Retinal pigment epithelial cell (primary cell): ENCODE results near the gene PRICKLE3.
"Not testable (repeated sequence)": the region's sequence is repeated elsewhere in the genome, so short reads cannot be mapped to it uniquely, and the experiment has no call there.

ENCODE experiments used
- DNase-seq: peaks from one replicate; pipeline ENCODE4 v3.0.0-alpha.2; 2010; ENCODE audit warnings: low read depth
- H3K4me3 ChIP-seq: 2 replicates; pipeline ENCODE4 v1.5.1; 2011; ENCODE audit warnings: mild to moderate bottlenecking, low read length, control low read depth, moderate library complexity
- TF ChIP-seq, protein P1 (sequence below): conservative IDR thresholded peaks from 2 replicates; pipeline ENCODE4 v1.5.1; 2011; ENCODE audit warnings: low read depth, low read length, control low read depth, inconsistent platforms

PRICKLE3 gene

DNA sequence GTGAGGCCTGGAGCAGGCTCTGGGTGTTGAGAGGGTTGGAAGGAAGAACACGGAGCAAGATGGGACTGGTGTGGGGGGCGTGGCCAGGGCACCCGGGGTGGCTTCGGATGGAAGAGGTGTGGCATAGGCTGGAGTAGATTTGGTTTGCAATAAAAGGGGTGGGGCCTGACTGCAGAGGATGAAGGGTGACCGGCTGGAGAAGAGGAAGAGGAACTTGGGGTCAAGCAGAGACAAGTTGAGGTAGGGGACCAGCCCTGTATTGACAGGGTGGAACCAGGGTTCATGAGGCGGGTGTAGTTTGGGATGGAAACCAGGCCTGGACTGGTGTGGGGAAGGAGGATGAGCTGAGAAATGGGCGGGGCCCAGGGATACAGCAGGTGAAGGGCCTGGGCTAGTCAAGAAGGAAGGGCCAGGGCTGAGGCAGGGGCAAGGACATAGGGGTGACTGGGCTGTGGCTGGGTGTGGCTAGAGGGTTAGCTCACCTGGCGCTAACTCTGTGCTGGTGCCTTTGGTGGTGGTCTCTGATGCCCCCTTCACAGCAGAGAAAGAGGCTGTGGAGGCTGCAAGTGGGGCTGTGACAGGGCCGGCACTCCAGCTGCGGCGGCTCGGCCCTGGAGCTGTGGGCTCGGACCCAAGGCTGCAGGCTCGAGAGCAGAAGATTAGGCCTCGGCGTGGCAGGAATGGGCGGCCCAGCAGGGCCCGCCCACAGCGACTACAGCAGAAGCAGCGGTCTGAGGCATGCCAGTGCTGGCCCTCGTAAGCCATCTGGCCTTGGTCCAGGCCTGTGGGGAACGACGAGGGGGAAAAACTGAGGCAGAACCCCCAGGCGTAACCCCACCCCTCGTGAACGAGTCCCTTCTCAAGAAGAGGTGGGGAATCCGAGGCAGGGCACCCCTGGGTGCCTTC, 9.5 kb downstream of the PRICKLE3 start:
- DNase-seq: no peak
- H3K4me3 ChIP-seq: no peak overlapping the region
- TF ChIP-seq, protein P1, sequence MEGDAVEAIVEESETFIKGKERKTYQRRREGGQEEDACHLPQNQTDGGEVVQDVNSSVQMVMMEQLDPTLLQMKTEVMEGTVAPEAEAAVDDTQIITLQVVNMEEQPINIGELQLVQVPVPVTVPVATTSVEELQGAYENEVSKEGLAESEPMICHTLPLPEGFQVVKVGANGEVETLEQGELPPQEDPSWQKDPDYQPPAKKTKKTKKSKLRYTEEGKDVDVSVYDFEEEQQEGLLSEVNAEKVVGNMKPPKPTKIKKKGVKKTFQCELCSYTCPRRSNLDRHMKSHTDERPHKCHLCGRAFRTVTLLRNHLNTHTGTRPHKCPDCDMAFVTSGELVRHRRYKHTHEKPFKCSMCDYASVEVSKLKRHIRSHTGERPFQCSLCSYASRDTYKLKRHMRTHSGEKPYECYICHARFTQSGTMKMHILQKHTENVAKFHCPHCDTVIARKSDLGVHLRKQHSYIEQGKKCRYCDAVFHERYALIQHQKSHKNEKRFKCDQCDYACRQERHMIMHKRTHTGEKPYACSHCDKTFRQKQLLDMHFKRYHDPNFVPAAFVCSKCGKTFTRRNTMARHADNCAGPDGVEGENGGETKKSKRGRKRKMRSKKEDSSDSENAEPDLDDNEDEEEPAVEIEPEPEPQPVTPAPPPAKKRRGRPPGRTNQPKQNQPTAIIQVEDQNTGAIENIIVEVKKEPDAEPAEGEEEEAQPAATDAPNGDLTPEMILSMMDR: no peak

DNA sequence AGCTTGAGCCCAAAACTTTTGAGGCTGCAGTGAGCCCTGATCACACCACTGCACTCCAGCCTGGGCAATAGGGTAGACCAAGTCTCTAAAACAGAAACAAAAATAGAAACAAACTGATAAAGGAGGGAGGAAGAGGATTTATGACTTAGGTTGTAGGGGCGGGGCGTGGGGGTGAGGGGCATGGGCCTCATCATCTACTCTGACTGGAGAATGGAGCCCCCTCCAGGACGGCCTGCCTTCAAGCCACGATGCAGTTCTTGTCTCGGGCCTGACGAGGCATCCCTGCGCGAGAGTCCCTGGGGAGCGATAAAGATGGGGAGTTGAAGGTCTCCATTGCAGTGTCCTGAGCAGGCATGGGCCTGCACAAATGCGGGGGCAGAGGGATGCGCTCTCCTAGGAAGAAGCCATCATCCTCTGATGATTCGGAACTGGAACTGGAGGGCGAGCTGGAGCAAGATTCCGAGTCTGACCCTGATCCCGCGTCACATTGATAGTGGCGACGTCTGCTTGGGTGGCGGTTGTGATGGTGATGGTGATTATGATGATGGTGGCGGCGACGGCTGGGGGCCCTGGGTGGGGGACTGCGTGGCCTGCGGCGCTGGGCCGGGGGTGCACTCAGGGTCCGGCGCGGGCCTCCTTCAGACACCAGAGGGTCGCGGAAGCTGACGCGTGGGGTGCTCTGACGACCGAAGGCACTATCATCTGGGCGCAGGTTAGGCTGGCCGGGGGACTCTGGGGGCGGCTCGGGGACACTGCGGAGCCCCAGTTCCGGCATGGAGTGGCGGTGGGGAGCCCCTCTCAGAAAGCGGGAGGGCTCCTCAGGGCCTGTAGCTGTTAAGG, 10.5 kb downstream of the PRICKLE3 start:
- H3K4me3 ChIP-seq: no peak overlapping the region
- TF ChIP-seq, protein P1: no peak
- no peak for DNase-seq

DNA sequence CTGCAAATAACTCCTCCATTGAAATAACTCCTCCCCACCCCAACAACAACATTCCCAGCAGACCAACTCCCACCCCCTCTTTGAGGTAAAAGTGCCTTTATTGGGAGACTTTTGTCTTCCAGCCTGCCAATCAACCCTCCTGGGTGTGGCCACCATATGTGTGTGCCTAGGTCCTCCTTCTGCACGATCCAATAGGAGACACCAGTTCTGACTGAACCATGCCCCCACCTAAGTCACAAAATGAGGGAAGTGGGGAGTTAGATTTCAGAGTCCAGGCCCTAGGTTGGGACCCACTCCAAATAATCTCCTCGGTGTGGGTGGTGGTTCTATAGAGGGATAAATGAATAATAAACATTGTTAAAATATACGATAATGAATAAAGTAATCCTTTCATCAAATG, 11.4 kb downstream of the PRICKLE3 start:
- no peak for DNase-seq
- TF ChIP-seq, protein P1: no peak
- H3K4me3 ChIP-seq: no peak overlapping the region

DNA sequence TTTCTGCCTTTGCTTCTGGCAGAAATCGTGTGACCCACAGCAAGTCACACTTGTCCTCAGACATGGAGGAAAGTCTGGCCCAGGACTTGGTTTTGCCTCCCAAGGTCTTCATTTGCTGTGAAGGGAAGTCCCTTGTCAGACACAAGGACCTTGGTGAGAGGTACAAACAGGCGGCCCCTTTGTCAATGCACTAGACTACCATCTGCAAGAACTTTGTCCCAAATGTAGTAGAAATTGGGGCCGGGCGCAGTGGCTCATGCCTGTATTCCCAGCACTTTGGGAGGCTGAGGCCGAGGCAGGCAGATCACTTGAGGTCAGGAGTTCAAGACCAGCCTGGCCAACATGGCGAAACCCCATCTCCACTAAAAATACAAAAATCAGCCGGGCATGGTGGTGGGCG, 12.6 kb downstream of the PRICKLE3 start:
- H3K4me3 ChIP-seq: not testable (repeated sequence)

DNA sequence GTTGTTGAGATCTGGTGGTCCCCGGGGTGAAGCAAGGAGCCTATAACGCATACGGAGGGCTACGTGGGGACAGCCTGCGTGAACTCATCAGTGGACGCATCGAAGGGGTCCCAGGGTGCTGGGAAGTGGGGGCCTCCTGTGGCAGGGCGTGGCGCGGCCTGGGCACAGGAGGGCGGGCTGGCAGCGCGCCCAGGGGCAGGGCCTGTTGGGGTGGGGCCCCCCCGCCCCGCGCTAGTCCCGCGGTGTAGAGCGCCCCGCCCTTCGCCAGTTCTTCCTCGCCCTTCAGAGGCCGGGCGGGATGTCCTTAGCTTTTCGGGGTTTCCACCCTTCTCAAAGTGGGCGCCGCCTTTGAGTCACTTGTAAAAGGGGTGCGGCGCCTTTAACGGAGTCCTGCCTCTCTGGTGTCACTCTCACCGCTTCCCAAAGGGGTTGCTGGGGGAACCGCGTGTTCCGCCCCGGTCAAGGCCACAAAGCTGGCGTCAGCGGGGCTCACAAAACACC, 13.8 kb downstream of the PRICKLE3 start:
- TF ChIP-seq, protein P1: no peak
- DNase-seq: no peak

More for the DNA sequence above, 12.6 kb downstream of the PRICKLE3 start:
- not testable (repeated sequence) for DNase-seq

DNA sequence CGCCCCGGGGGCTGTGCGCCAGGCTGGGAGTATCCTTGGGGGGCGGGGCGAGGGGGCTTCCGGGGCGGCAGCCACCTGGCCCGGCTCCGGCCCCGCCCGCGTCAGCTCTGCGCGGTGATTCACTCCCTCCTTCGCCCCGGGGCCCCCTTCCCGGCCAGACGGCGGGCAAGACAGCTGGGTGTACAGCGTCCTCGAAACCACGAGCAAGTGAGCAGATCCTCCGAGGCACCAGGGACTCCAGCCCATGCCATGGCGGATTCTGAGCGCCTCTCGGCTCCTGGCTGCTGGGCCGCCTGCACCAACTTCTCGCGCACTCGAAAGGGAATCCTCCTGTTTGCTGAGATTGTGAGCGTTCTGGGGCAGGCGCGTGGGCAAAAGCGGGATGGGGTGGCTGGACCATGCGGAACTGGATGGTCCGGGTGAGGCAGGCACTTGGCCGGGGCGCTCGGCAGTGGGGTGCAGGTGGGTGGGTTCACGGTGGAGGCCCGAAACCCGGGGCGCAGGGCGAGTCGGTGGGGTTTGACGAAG, 14.4 kb downstream of the PRICKLE3 start, which contains the start of gene PLP2:
Gene PLP2 (plus strand): TSS at position 147 of the 528 bp plus-strand sequence. CDS start 103 bp downstream, at position 250.
- DNase-seq: no peak
- TF ChIP-seq, protein P1: no peak
- peak within 1 kb of the TSS; percentile 63 for H3K4me3 ChIP-seq

More for the DNA sequence above, 13.8 kb downstream of the PRICKLE3 start:
- H3K4me3 ChIP-seq: peak overlapping the region; percentile 63

DNA sequence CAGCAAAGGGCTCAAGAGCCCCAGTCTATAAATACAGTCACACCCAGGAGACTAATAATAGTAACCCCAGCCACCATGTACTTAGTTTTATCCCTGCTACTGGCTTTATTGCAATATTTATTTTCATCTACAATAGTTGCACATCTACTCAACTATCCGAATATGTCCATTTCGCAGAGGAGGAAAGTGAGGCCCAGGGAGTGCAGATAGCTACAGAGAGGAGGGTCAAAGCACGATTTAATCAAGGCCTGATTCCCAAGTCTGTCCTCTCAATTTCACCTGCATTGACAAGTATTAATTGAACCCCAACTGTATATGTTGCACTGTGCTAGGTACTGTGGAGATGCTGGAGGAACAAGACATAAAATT, 18.4 kb downstream of the PRICKLE3 start:
- DNase-seq: no peak
- peak overlapping the region; percentile 30 for H3K4me3 ChIP-seq
- TF ChIP-seq, protein P1: no peak
